Stimulated activated CD8-positive, alpha-beta memory T cell treated with anti-CD3 and anti-CD28 coated beads, Interleukin-4, amount 100 ng/mL, for 48 hours (primary cell): ENCODE results near the gene FAM9B.
"Not testable (repeated sequence)": the region's sequence is repeated elsewhere in the genome, so short reads cannot be mapped to it uniquely, and the experiment has no call there.

Experiments
- DNase-seq: peaks from one replicate; pipeline ENCODE4 v3.0.0-alpha.2; 2020

Gene FAM9B

GRCh38 chrX:9033989-9034388 is at the start of gene FAM9B:
FAM9B (minus strand) TSS chrX:9034127; CDS start chrX:9032986, 1,141 bp downstream.
- no peak for DNase-seq

GRCh38 chrX:9081271-9081670 is 47.3 kb upstream of the FAM9B start:
- DNase-seq: no peak

- DNase-seq: no peak
These were observed 40.4 kb upstream of the FAM9B start for GRCh38 chrX:9074326-9074725.

GRCh38 chrX:9072281-9072680 is 38.4 kb upstream of the FAM9B start:
- no peak for DNase-seq

GRCh38 chrX:9071031-9071650 is 37.2 kb upstream of the FAM9B start:
- DNase-seq: no peak

GRCh38 chrX:9069573-9069972 is 35.6 kb upstream of the FAM9B start:
- DNase-seq: no peak

- no peak for DNase-seq
These were observed 30.8 kb upstream of the FAM9B start for GRCh38 chrX:9064694-9065093.

GRCh38 chrX:9062641-9063040 is 28.7 kb upstream of the FAM9B start:
- DNase-seq: no peak

GRCh38 chrX:9055354-9055753 is 21.4 kb upstream of the FAM9B start:
- DNase-seq: no peak

GRCh38 chrX:9052081-9052480 is 18.2 kb upstream of the FAM9B start:
- no peak for DNase-seq

GRCh38 chrX:9050331-9050730 is 16.4 kb upstream of the FAM9B start:
- DNase-seq: no peak

- DNase-seq: no peak
These were observed 14.9 kb upstream of the FAM9B start for GRCh38 chrX:9048801-9049200.

GRCh38 chrX:9038244-9038643 is 4.3 kb upstream of the FAM9B start:
- DNase-seq: no peak

GRCh38 chrX:9037296-9037695 is 3.4 kb upstream of the FAM9B start:
- no peak for DNase-seq

- DNase-seq: no peak
These were observed 341 bp downstream of the FAM9B start for GRCh38 chrX:9033586-9033985.

- DNase-seq: no peak
These were observed 748 bp downstream of the FAM9B start for GRCh38 chrX:9033179-9033578.

GRCh38 chrX:9023293-9023692 is 10.6 kb downstream of the FAM9B start:
- no peak for DNase-seq

GRCh38 chrX:9019151-9019550 is 14.8 kb downstream of the FAM9B start:
- DNase-seq: no peak

GRCh38 chrX:9018332-9018731 is 15.6 kb downstream of the FAM9B start:
- DNase-seq: not testable (repeated sequence)

GRCh38 chrX:9003041-9003440 is 30.9 kb downstream of the FAM9B start:
- no peak for DNase-seq

- no peak for DNase-seq
These were observed 45.5 kb downstream of the FAM9B start for GRCh38 chrX:8988446-8988845.

- no peak for DNase-seq
These were observed 46.2 kb downstream of the FAM9B start for GRCh38 chrX:8987672-8988250.

- DNase-seq: no peak
These were observed 49.7 kb downstream of the FAM9B start for GRCh38 chrX:8984231-8984630.

GRCh38 chrX:8981723-8982122 is 52.2 kb downstream of the FAM9B start:
- no peak for DNase-seq

- DNase-seq: no peak
These were observed 53.2 kb downstream of the FAM9B start for GRCh38 chrX:8980756-8981155.
